Measurements from ENCODE around the gene MCM9. TPM values are rescaled to one million over a fixed set of nuclear protein-coding genes. Genes with fewer than 3 reads are reported as not detected.

MCM9 gene
- 7.1 and 7.7 TPM in 2 replicates for total RNA-seq (2014; rRNA removed; shearing (Covaris generic))

GRCh38 chr6:118934461-118935330 is at the start of gene MCM9:
Gene MCM9, minus strand, starts transcription at chr6:118935159. Its CDS starts 3,436 bp downstream, at chr6:118931723.

GRCh38 chr6:118893807-118894424 is 41.0 kb downstream of the MCM9 start, which contains the start of gene ASF1A:
Gene ASF1A, plus strand, starts transcription at chr6:118894152. Its CDS starts 262 bp downstream, at chr6:118894414.

Other genes starting within 250 kb of the MCM9 start
- 23.9 and 28.5 TPM in 2 replicates for gene ASF1A, start 41.0 kb downstream of the MCM9 start, total RNA-seq (2014; rRNA removed; shearing (Covaris generic))
- gene FAM184A, start 143.5 kb upstream of the MCM9 start, total RNA-seq (2014; rRNA removed; shearing (Covaris generic)), result 3.2 and 4.3 TPM in 2 replicates